ENCODE results near the gene CIPC. TPM values are rescaled to one million over a fixed set of nuclear protein-coding genes. Genes with fewer than 3 reads are reported as not detected.

Gene CIPC
- total and polyA plus RNA-seq, 2 of the 4 experiments (the other 2 are of a cell fraction), result 6.6 to 12.9 TPM

- TF ChIP-seq ELK1 (IDR thresholded peaks at IDR 0.05; ENCODE audit: borderline replicate concordance, low read depth, low read length) (no peak), MAFK (IDR thresholded peaks at IDR 0.05; ENCODE audit: low read depth, low read length) (no peak), CEBPB (IDR thresholded peaks at IDR 0.05; ENCODE audit: low read depth, low read length) (no peak), FOS (IDR thresholded peaks at IDR 0.05; ENCODE audit: low read depth, low read length) (no peak), NFE2L2 (IDR thresholded peaks at IDR 0.05; ENCODE audit: low read depth, low read length) (no peak)
Observed at GRCh38 chr14:77055306-77055705, 42.8 kb upstream of the CIPC start (continued).

- Histone ChIP-seq H4K5ac (ENCODE audit: low read depth, low read length) (no peak overlapping the region), H3K18ac (ENCODE audit: low read depth, low read length) (no peak overlapping the region), H3K4me3 (ENCODE audit: insufficient read depth, low read depth, low read length) (no peak overlapping the region), H4K20me1 (ENCODE audit: insufficient read depth, low read length) (no peaks in the 10 kb centered on the region), H3K14ac (replicated peaks; ENCODE audit: low read depth, low read length) (no peak overlapping the region), H3K27ac (ENCODE audit: insufficient read depth, low read length) (no peak overlapping the region), H3K9me3 (ENCODE audit: control insufficient read depth, insufficient read depth, low read length) (peaks cover 4% of the 10 kb centered on the region; the same call in 1 of the 2 replicates), H2BK20ac (ENCODE audit: low read depth, low read length) (no peak overlapping the region), H3K23ac (ENCODE audit: low read depth, low read length) (no peak overlapping the region), H2BK120ac (ENCODE audit: low read depth, low read length) (no peak overlapping the region; the same call in 1 of the 2 replicates), H3K79me1 (ENCODE audit: low read depth in 1 of 2, low read length in 2 of 2) (0 out of 4 replicates have a peak, but pooled peaks cover 0 to 6% of the 10 kb centered on the region in 2 experiments), H2AK9ac (replicated peaks; ENCODE audit: low read depth, low read length, poor library complexity) (peak overlapping the region; percentile 45), H4K91ac (ENCODE audit: insufficient read depth, low read depth, low read length) (no peak overlapping the region), H4K8ac (ENCODE audit: low read depth in 2 of 2, low read length in 2 of 2) (no peak overlapping the region), H3K4me1 (ENCODE audit: control insufficient read depth, insufficient read depth, low read length) (peaks cover 14% of the 10 kb centered on the region), H3K56ac (ENCODE audit: extremely low read depth, insufficient read depth, low read length) (no peak overlapping the region), H3K36me3 (ENCODE audit: control insufficient read depth, insufficient read depth, low read length) (no peaks in the 10 kb centered on the region), H3K4me2 (ENCODE audit: low read depth, low read length) (no peak overlapping the region), H3K9me1 (ENCODE audit: insufficient read depth, low read length) (no peaks in the 10 kb centered on the region), H3K27me3 (ENCODE audit: control insufficient read depth, insufficient read depth, low read length) (no peaks in the 10 kb centered on the region), H2AFZ (replicated peaks; ENCODE audit: low read length, poor library complexity) (no peak overlapping the region), H3K4ac (ENCODE audit: low read depth, low read length) (no peak overlapping the region), H2AK5ac (ENCODE audit: low read depth, low read length) (no peak overlapping the region), H2BK15ac (ENCODE audit: low read depth, low read length) (no peak overlapping the region), H2BK5ac (ENCODE audit: low read depth, low read length, poor library complexity, severe bottlenecking) (no peak overlapping the region), H3K9ac (ENCODE audit: low read depth, low read length) (no peak overlapping the region)
- ChIA-PET POLR2A (ENCODE audit: unreplicated experiment) (no interaction called here), CTCF (no interaction called here)
- intact Hi-C loops (cut with micrococcal nuclease), result no loop called here
- ATAC-seq (ENCODE audit: low read depth) (no peak), DNase-seq (no peak)
- TF ChIP-seq POLR2A (IDR thresholded peaks at IDR 0.05; ENCODE audit: low read depth, low read length), result no peak
- no peak for TF ChIP-seq CTCF (conservative IDR thresholded peaks at IDR 0.05; ENCODE audit: low read depth, low read length)
- dilution Hi-C loops (cut with HindIII; ENCODE audit: low sequenced_read_pairs, unreplicated experiment), result no loop called here
- in situ Hi-C loops (cut with MboI; ENCODE audit: low sequenced_read_pairs), result loop anchor here (25.0 kb wide), 1 partner anchor 1069 kb away; the partner anchor contains the start of genes IFT43 and TGFB3
- WGBS, 2 experiments (ENCODE audit: extremely low coverage in 2 of 2, insufficient read length in 1 of 2), result 71% methylated on average over 2 of the region's 3 CpGs; no CpG with 5 or more reads in 1 of the 2 experiments
- no TSS peak for BruUV-seq (replicated peaks)
Observed at GRCh38 chr14:77055981-77056380, 42.1 kb upstream of the CIPC start.

Data from IMR-90 (cell line).